ENCODE data around the gene USF1.

- no peak for TF ChIP-seq CTCF (IDR thresholded peaks at IDR 0.05)
- TF ChIP-seq EZH2 (IDR thresholded peaks at IDR 0.05) = no peak
Measured at GRCh38 chr1:161085165-161085564, 39.4 kb upstream of the USF1 start.

Measured in neural progenitor cell (in vitro differentiated cells).